Neural cell (in vitro differentiated cells): ENCODE data around the gene SMAD1. TPM values are rescaled to one million over a fixed set of nuclear protein-coding genes. Genes with fewer than 3 reads are reported as not detected.

Source experiments
- H2AFZ ChIP-seq: fragments of 200-600, 300-800 bp; sonication (generic), shearing (Covaris generic); 2 replicates; pipeline ENCODE4 v1.6.0; 2014; ENCODE audit warnings: low read depth, mild to moderate bottlenecking, antibody characterized with exemption, low read length, moderate library complexity
- H3F3A ChIP-seq: fragments of 200-600 bp; shearing (Covaris generic); 2 replicates; pipeline ENCODE4 v1.6.1; 2016; ENCODE audit warnings: mild to moderate bottlenecking, moderate library complexity, mixed read lengths, antibody characterized with exemption, low read length; ENCODE audit not compliant: insufficient read depth, poor library complexity, severe bottlenecking
- H3K27ac ChIP-seq: fragments of 200-600, 300-800 bp; sonication (generic), shearing (Covaris generic); 2 replicates; pipeline ENCODE4 v1.5.1; 2014; ENCODE audit warnings: mild to moderate bottlenecking, low read length, moderate library complexity
- H3K27me3 ChIP-seq: fragments of 300-800, 200-600 bp; sonication (generic), shearing (Covaris generic); 2 replicates; pipeline ENCODE4 v1.6.0; 2014; ENCODE audit warnings: mild to moderate bottlenecking, low read depth, low read length, moderate library complexity; ENCODE audit not compliant: insufficient read depth
- H3K36me3 ChIP-seq: fragments of 300-800, 200-600 bp; sonication (generic), shearing (Covaris generic); 2 replicates; pipeline ENCODE4 v1.5.1; 2014; ENCODE audit warnings: mild to moderate bottlenecking, antibody characterized with exemption, low read length, moderate library complexity; ENCODE audit not compliant: insufficient read depth
- H3K4me2 ChIP-seq: fragments of 300-800, 200-600 bp; sonication (generic), shearing (Covaris generic); 2 replicates; pipeline ENCODE4 v1.6.0; 2014; ENCODE audit warnings: mild to moderate bottlenecking, low read length
- H3K4me3 ChIP-seq: fragments of 300-800, 200-600 bp; sonication (generic), shearing (Covaris generic); 2 replicates; pipeline ENCODE4 v1.5.1; 2014; ENCODE audit warnings: mild to moderate bottlenecking, low read length, moderate library complexity
- H3K79me2 ChIP-seq: fragments of 200-600 bp; shearing (Covaris generic); replicated peaks from 2 replicates; pipeline ENCODE4 v1.6.0; 2014; ENCODE audit warnings: mild to moderate bottlenecking, low read length, moderate library complexity; ENCODE audit not compliant: insufficient read depth
- H3K9ac ChIP-seq: fragments of 300-800, 200-600 bp; sonication (generic), shearing (Covaris generic); 2 replicates; pipeline ENCODE4 v1.6.1; 2016; ENCODE audit warnings: mild to moderate bottlenecking, low read length, mixed read lengths
- H3K9me2 ChIP-seq: fragments of 200-600 bp; shearing (Covaris generic); 2 replicates; pipeline ENCODE4 v1.6.1; 2016; ENCODE audit warnings: mild to moderate bottlenecking, low read length, mixed read lengths; ENCODE audit not compliant: insufficient read depth
- H3K9me3 ChIP-seq: fragments of 200-600, 300-800 bp; sonication (generic), shearing (Covaris generic); 2 replicates; pipeline ENCODE4 v1.6.1; 2016; ENCODE audit warnings: mild to moderate bottlenecking, mixed run types, low read length, moderate library complexity, mixed read lengths
- H4K20me1 ChIP-seq: fragments of 200-600 bp; shearing (Covaris generic); 2 replicates; pipeline ENCODE4 v1.6.1; 2016; ENCODE audit warnings: mild to moderate bottlenecking, mixed run types; ENCODE audit not compliant: insufficient read depth
- EP300 ChIP-seq: fragments of 450-650 bp; conservative IDR thresholded peaks from 2 replicates; pipeline ENCODE4 v1.6.1; 2014; ENCODE audit warnings: antibody characterized with exemption, mild to moderate bottlenecking, moderate library complexity; ENCODE audit not compliant: poor library complexity, severe bottlenecking
- EZH2 ChIP-seq: fragments of 200-600, 300-800 bp; shearing (Covaris generic), sonication (generic); IDR thresholded peaks from 2 replicates; pipeline ENCODE4 v1.6.1; 2014; ENCODE audit warnings: antibody characterized with exemption, low read length, borderline replicate concordance, mild to moderate bottlenecking; ENCODE audit not compliant: insufficient read depth, poor library complexity, severe bottlenecking
- MXI1 ChIP-seq: fragments of 450-650 bp; conservative IDR thresholded peaks from 2 replicates; pipeline ENCODE4 v1.6.1; 2014; ENCODE audit warnings: antibody characterized with exemption, mild to moderate bottlenecking; ENCODE audit not compliant: poor library complexity, severe bottlenecking
- POLR2AphosphoS5 ChIP-seq: IDR thresholded peaks from 2 replicates; pipeline ENCODE4 v1.6.1; 2012
- RAD21 ChIP-seq: fragments of 450-650 bp; conservative IDR thresholded peaks from 2 replicates; pipeline ENCODE4 v1.6.1; 2014; ENCODE audit warnings: antibody characterized with exemption, mild to moderate bottlenecking, moderate library complexity
- SMC3 ChIP-seq: fragments of 450-650 bp; conservative IDR thresholded peaks from 2 replicates; pipeline ENCODE4 v1.6.1; 2014; ENCODE audit warnings: antibody characterized with exemption, mild to moderate bottlenecking, moderate library complexity; ENCODE audit not compliant: poor library complexity
- TAF1 ChIP-seq: IDR thresholded peaks from 2 replicates; pipeline ENCODE4 v1.6.1; 2012; ENCODE audit warnings: low read depth
- polyA plus RNA-seq: library from polyadenylated mRNA; depleted of rRNA; stranded (reverse); fragments of >200 nt; gene quantifications from 2 replicates; pipeline ENCODE4 v1.2.3, GENCODE V29; 2014
- TF ChIP-seq, protein P1 (sequence below): IDR thresholded peaks from 2 replicates; pipeline ENCODE4 v1.6.1; 2012; ENCODE audit warnings: borderline replicate concordance
- TF ChIP-seq, protein P2 (sequence below): fragments of 450-650 bp; IDR thresholded peaks from 2 replicates; pipeline ENCODE4 v1.5.1; 2014; ENCODE audit warnings: antibody characterized with exemption, mild to moderate bottlenecking, moderate library complexity; ENCODE audit not compliant: poor library complexity, severe bottlenecking

Gene SMAD1
- polyA plus RNA-seq, 1 donor from 2014 or later, result 31.7 TPM

DNA sequence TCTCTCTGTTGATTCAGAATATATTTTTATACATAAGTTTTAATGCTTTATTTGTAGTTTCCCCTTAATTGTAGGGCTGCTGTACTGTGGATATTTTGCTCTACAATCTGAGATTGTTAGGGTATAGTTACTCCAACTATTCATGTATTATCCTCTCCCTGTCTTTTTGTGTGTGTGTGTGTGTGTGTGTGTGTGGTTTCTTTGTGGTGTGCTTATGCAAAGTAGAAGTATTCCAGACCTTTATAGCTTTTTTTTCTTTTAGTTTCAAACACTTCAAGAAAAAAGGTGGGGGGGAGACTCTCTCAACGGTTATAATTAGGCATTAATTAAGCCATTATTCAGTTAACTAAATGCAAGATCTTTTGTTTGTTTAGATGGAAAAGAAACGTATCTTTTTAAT, 6.7 kb downstream of the SMAD1 start:
- Histone ChIP-seq H4K20me1 (no peaks in the 10 kb centered on the region), H3K27ac (no peak overlapping the region), H2AFZ (no peak overlapping the region), H3K9ac (no peak overlapping the region), H3F3A (no peaks in the 10 kb centered on the region), H3K9me2 (no peaks in the 10 kb centered on the region), H3K4me2 (no peak overlapping the region), H3K79me2 (peaks cover 73% of the 10 kb centered on the region), H3K9me3 (no peaks in the 10 kb centered on the region), H3K4me3 (no peak overlapping the region), H3K27me3 (no peaks in the 10 kb centered on the region), H3K36me3 (no peaks in the 10 kb centered on the region)
- TF ChIP-seq MXI1 (no peak), TAF1 (no peak), RAD21 (no peak), SMC3 (no peak), EP300 (no peak), POLR2AphosphoS5 (no peak), EZH2 (no peak)
- TF ChIP-seq, protein P1, sequence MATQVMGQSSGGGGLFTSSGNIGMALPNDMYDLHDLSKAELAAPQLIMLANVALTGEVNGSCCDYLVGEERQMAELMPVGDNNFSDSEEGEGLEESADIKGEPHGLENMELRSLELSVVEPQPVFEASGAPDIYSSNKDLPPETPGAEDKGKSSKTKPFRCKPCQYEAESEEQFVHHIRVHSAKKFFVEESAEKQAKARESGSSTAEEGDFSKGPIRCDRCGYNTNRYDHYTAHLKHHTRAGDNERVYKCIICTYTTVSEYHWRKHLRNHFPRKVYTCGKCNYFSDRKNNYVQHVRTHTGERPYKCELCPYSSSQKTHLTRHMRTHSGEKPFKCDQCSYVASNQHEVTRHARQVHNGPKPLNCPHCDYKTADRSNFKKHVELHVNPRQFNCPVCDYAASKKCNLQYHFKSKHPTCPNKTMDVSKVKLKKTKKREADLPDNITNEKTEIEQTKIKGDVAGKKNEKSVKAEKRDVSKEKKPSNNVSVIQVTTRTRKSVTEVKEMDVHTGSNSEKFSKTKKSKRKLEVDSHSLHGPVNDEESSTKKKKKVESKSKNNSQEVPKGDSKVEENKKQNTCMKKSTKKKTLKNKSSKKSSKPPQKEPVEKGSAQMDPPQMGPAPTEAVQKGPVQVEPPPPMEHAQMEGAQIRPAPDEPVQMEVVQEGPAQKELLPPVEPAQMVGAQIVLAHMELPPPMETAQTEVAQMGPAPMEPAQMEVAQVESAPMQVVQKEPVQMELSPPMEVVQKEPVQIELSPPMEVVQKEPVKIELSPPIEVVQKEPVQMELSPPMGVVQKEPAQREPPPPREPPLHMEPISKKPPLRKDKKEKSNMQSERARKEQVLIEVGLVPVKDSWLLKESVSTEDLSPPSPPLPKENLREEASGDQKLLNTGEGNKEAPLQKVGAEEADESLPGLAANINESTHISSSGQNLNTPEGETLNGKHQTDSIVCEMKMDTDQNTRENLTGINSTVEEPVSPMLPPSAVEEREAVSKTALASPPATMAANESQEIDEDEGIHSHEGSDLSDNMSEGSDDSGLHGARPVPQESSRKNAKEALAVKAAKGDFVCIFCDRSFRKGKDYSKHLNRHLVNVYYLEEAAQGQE, result no peak
- TF ChIP-seq, protein P2, sequence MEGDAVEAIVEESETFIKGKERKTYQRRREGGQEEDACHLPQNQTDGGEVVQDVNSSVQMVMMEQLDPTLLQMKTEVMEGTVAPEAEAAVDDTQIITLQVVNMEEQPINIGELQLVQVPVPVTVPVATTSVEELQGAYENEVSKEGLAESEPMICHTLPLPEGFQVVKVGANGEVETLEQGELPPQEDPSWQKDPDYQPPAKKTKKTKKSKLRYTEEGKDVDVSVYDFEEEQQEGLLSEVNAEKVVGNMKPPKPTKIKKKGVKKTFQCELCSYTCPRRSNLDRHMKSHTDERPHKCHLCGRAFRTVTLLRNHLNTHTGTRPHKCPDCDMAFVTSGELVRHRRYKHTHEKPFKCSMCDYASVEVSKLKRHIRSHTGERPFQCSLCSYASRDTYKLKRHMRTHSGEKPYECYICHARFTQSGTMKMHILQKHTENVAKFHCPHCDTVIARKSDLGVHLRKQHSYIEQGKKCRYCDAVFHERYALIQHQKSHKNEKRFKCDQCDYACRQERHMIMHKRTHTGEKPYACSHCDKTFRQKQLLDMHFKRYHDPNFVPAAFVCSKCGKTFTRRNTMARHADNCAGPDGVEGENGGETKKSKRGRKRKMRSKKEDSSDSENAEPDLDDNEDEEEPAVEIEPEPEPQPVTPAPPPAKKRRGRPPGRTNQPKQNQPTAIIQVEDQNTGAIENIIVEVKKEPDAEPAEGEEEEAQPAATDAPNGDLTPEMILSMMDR, result no peak

DNA sequence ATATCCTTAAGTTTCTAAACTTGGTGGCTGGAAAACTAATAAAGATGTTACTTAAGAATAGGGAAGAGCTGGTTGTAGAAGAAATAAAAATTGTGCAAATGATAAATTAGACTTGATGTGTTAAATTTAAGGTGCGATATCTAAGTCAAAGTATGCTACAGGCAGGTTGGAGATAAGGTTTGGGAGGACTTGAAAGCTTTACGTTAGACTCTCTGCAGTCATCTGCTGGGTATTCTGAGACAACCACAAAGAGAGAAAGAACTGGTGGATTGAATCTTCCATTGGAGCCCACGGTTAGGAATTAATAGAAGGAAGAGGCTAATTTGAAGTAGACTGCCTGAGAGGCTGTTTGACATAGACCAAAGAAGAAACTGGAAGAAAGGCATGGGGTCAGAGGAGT, 7.9 kb downstream of the SMAD1 start:
- Histone ChIP-seq H3K4me2 (no peak overlapping the region), H2AFZ (no peak overlapping the region), H3K27ac (no peak overlapping the region), H3K9me3 (no peaks in the 10 kb centered on the region), H3F3A (no peaks in the 10 kb centered on the region), H3K27me3 (no peaks in the 10 kb centered on the region), H3K4me3 (no peak overlapping the region), H3K9ac (no peak overlapping the region), H4K20me1 (no peaks in the 10 kb centered on the region), H3K36me3 (no peaks in the 10 kb centered on the region), H3K79me2 (peaks cover 63% of the 10 kb centered on the region), H3K9me2 (no peaks in the 10 kb centered on the region)
- TF ChIP-seq EP300 (no peak), SMC3 (no peak), RAD21 (no peak), EZH2 (no peak), MXI1 (no peak), POLR2AphosphoS5 (no peak), TAF1 (no peak)
- TF ChIP-seq, protein P2, result no peak
- TF ChIP-seq, protein P1, result no peak
